GM12878 (cell line): Measurements from ENCODE around the gene TCF7L1. TPM values are rescaled to one million over a fixed set of nuclear protein-coding genes. Genes with fewer than 3 reads are reported as not detected.

Experiments
- ATAC-seq: fragments of 200-7000 bp; cut with Tn5 transposase; 3 replicates; pipeline ENCODE4 v1.9.1; 2020; ENCODE audit warnings: mild to moderate bottlenecking, moderate library complexity
- BruUV-seq: library from RNA; stranded (reverse); fragments of 400-500 nt; replicated peaks from 2 replicates; lab custom pipeline; 2021; lab: Mats Ljungman, UMichigan
- CTCF ChIA-PET: fragments of 300-600 bp; sonication (Branson Sonifier 250); formaldehyde crosslinking; extraction: SDS; loops from one replicate; lab custom pipeline; 2021; ENCODE audit warnings: inconsistent platforms; lab: Yijun Ruan, JAX
- POLR2A ChIA-PET: fragments of 350-600 bp; formaldehyde crosslinking; extraction: SDS; loops from one replicate; lab custom pipeline; 2021; ENCODE audit warnings: inconsistent platforms; lab: Charles Lee
- RAD21 ChIA-PET: fragments of 300-600 bp; sonication (Branson Sonifier 250); formaldehyde crosslinking; loops from one replicate; lab custom pipeline; 2023; ENCODE audit warnings: antibody characterized with exemption; ENCODE audit not compliant: unreplicated experiment; lab: Charles Lee
- SMC1A ChIA-PET: fragments of 300-600 bp; sonication (Branson Sonifier 250); formaldehyde crosslinking; loops from one replicate; lab custom pipeline; 2023; ENCODE audit not compliant: unreplicated experiment, uncharacterized antibody; lab: Charles Lee
- DNase-seq: peaks from one replicate; pipeline ENCODE4 v3.0.0-alpha.2; 2011; ENCODE audit warnings: low read depth, low spot score
- FAIRE-seq: peaks from 3 replicates; lab custom pipeline; 2011; peaks lifted over from hg19 to GRCh38; lab: Jason Lieb, UNC
- H2AFZ ChIP-seq: 2 replicates; pipeline ENCODE4 v1.6.0; 2011; ENCODE audit warnings: low read depth, low read length, control low read depth; ENCODE audit not compliant: control insufficient read depth
- H3K27ac ChIP-seq: 2 replicates; pipeline ENCODE4 v1.5.1; 2011; ENCODE audit warnings: control low read depth; ENCODE audit not compliant: control insufficient read depth, insufficient read depth
- H3K27me3 ChIP-seq, 2 experiments: replicated peaks in 1 of 2; 2 replicates each; pipeline versions ENCODE4 v1.6.0 to v1.6.1; 2011; ENCODE audit warnings: low read length in 1 of 2; ENCODE audit not compliant: control insufficient read depth in 2 of 2, insufficient read depth in 2 of 2
- H3K36me3 ChIP-seq, 2 experiments: 2 replicates each; pipeline ENCODE4 v1.5.1; 2011; ENCODE audit warnings: low read length in 1 of 2; ENCODE audit not compliant: control insufficient read depth in 2 of 2, insufficient read depth in 2 of 2
- H3K4me1 ChIP-seq: 2 replicates; pipeline ENCODE4 v1.6.1; 2011; ENCODE audit warnings: mild to moderate bottlenecking, low read length, moderate library complexity, mixed read lengths; ENCODE audit not compliant: control insufficient read depth, insufficient read depth
- H3K4me2 ChIP-seq: 2 replicates; pipeline ENCODE4 v1.6.0; 2011; ENCODE audit warnings: control low read depth; ENCODE audit not compliant: control insufficient read depth, insufficient read depth
- H3K4me3 ChIP-seq: fragments of 200-600 bp; sonication (generic); 2 replicates; pipeline ENCODE4 v1.5.1; 2016
- H3K79me2 ChIP-seq: 2 replicates; pipeline ENCODE4 v1.6.0; 2011; ENCODE audit warnings: low read length; ENCODE audit not compliant: control insufficient read depth, insufficient read depth
- H3K9ac ChIP-seq: 2 replicates; pipeline ENCODE4 v1.8.0; 2011; ENCODE audit warnings: low read length, control low read depth, mixed read lengths; ENCODE audit not compliant: control insufficient read depth, insufficient read depth
- H3K9me3 ChIP-seq: replicated peaks from 3 replicates; pipeline ENCODE4 v1.5.1; 2011; ENCODE audit warnings: mild to moderate bottlenecking, low read length; ENCODE audit not compliant: control insufficient read depth, insufficient read depth
- H4K20me1 ChIP-seq: 2 replicates; pipeline ENCODE4 v1.6.0; 2011; ENCODE audit not compliant: control insufficient read depth, insufficient read depth
- CHD2 ChIP-seq: IDR thresholded peaks from 2 replicates; pipeline ENCODE4 v1.6.1; 2011; ENCODE audit warnings: low read depth, low read length, improper control_type of control experiment, borderline replicate concordance
- CREM ChIP-seq: IDR thresholded peaks from 2 replicates; pipeline ENCODE4 v1.6.1; 2014; ENCODE audit warnings: antibody characterized with exemption, low read depth
- EP300 ChIP-seq, 2 experiments: fragments of 150-350 bp in 1 of 2; IDR thresholded peaks; 2 replicates each; pipeline ENCODE4 v1.6.1; 2011 to 2012; ENCODE audit warnings: low read depth in 2 of 2, low read length in 2 of 2, borderline replicate concordance in 1 of 2, improper control_type of control experiment in 1 of 2, inconsistent platforms in 1 of 2; ENCODE audit not compliant: control insufficient read depth in 1 of 2
- NR2F1 ChIP-seq: fragments of 450-650 bp; conservative IDR thresholded peaks from 2 replicates; pipeline ENCODE4 v1.6.1; 2017; ENCODE audit warnings: mild to moderate bottlenecking
- SKIL ChIP-seq: fragments of 450-650 bp; IDR thresholded peaks from 2 replicates; pipeline ENCODE4 v1.6.1; 2017; ENCODE audit warnings: mild to moderate bottlenecking, low read depth, inconsistent platforms; ENCODE audit not compliant: poor library complexity, severe bottlenecking
- SMC3 ChIP-seq: IDR thresholded peaks from 2 replicates; pipeline ENCODE4 v1.6.1; 2011; ENCODE audit warnings: low read length, improper control_type of control experiment, borderline replicate concordance
- SP1 ChIP-seq: IDR thresholded peaks from one replicate; pipeline ENCODE4 v1.6.1; 2011; ENCODE audit warnings: low read depth, low read length
- STAT3 ChIP-seq: IDR thresholded peaks from 2 replicates; pipeline ENCODE4 v1.6.1; 2011; ENCODE audit warnings: low read depth, low read length, improper control_type of control experiment
- TBL1XR1 ChIP-seq: IDR thresholded peaks from 2 replicates; pipeline ENCODE4 v1.6.1; 2012; ENCODE audit warnings: low read depth, low read length, improper control_type of control experiment
- WGBS: methylation state at CpG from one replicate; pipeline ENCODE4 v1.1.6; 2016; ENCODE audit warnings: low lambda C conversion rate; ENCODE audit not compliant: insufficient replicate concordance, insufficient coverage; ENCODE audit errors: missing lambda C conversion rate; 5-methylcytosine and 5-hydroxymethylcytosine counted together
- in situ Hi-C: fragments of 300-500 bp; cut with MboI; formaldehyde crosslinking; loops from 9 replicates; pipeline ENCODE4 v1.14.3; 2018; ENCODE audit warnings: mixed read lengths
- intact Hi-C: fragments of 100-400 bp; cut with micrococcal nuclease; formaldehyde crosslinking; loops from one replicate; pipeline ENCODE4 v1.14.2; 2022; ENCODE audit not compliant: unreplicated experiment
- polyA plus RNA-seq, 11 experiments: library from polyadenylated mRNA; depleted of rRNA in 4 of 11; unstranded in 6 of 11; stranded (reverse) in 5 of 11; fragments of >200 nt; fragmentation: Nextera tagmentation in 4 of 11; fragmentation: Illumina TruSeq in 1 of 11; extraction: Ambion mirVana in 4 of 11; extraction: Trizol in 1 of 11; gene quantifications; 1 replicate in 1 of 11; 2 replicates in 10 of 11; pipeline versions ENCODE4 v1.2.1 to v1.2.3, GENCODE V29; 2011 to 2016; ENCODE audit warnings: inconsistent platforms in 2 of 11, missing spikeins in 2 of 11, low read depth in 1 of 11
- total RNA-seq, 4 experiments: library from RNA; depleted of rRNA in 3 of 4; stranded (reverse); fragments of >200 nt in 3 of 4; fragmentation: Illumina TruSeq in 1 of 4; extraction: Trizol in 1 of 4; gene quantifications; 2 replicates each; pipeline versions ENCODE4 v1.2.1 to v1.2.3, GENCODE V29; 2013 to 2021
- TF ChIP-seq, protein P1 (sequence below): fragments of 450-650 bp; IDR thresholded peaks from 2 replicates; pipeline ENCODE4 v1.6.1; 2018; ENCODE audit warnings: borderline replicate concordance, mild to moderate bottlenecking; ENCODE audit not compliant: partially characterized antibody
- TF ChIP-seq, protein P2 (sequence below): fragments of 450-650 bp; IDR thresholded peaks from 2 replicates; pipeline ENCODE4 v1.6.1; 2017; ENCODE audit warnings: antibody characterized with exemption, mild to moderate bottlenecking, moderate library complexity

TCF7L1 gene
- total and polyA plus RNA-seq, 10 of the 15 experiments (the other 5 are each of a cell fraction or from before 2014, with no cell fraction given), result 0.03 to 0.11 (median 0.10) TPM; not detected in 7

- no peak overlapping the region for H3K9ac ChIP-seq
- no peak for DNase-seq
- ATAC-seq, result no peak
- intact Hi-C loops, result no loop called here
- no peak overlapping the region for H3K4me3 ChIP-seq
- no TSS peak for BruUV-seq
- H3K27me3 ChIP-seq, result peaks cover 0 to 2% of the 10 kb centered on the region in 2 experiments; a peak in 3 of 4 replicates
- no peak for FAIRE-seq
- no peaks in the 10 kb centered on the region for H3K4me1 ChIP-seq
- no peak overlapping the region for H2AFZ ChIP-seq
- TF ChIP-seq TBL1XR1, result no peak
- TF ChIP-seq SKIL, result no peak
- TF ChIP-seq CHD2, result no peak
- TF ChIP-seq, protein P1, sequence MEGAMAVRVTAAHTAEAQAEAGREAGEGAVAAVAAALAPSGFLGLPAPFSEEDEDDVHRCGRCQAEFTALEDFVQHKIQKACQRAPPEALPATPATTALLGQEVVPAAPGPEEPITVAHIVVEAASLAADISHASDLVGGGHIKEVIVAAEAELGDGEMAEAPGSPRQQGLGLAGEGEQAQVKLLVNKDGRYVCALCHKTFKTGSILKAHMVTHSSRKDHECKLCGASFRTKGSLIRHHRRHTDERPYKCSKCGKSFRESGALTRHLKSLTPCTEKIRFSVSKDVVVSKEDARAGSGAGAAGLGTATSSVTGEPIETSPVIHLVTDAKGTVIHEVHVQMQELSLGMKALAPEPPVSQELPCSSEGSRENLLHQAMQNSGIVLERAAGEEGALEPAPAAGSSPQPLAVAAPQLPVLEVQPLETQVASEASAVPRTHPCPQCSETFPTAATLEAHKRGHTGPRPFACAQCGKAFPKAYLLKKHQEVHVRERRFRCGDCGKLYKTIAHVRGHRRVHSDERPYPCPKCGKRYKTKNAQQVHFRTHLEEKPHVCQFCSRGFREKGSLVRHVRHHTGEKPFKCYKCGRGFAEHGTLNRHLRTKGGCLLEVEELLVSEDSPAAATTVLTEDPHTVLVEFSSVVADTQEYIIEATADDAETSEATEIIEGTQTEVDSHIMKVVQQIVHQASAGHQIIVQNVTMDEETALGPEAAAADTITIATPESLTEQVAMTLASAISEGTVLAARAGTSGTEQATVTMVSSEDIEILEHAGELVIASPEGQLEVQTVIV, result no peak
- TF ChIP-seq EP300 (IDR thresholded peaks at IDR 0.05; ENCODE audit: borderline replicate concordance in 1 of 2, control insufficient read depth in 1 of 2, low read depth in 2 of 2, low read length in 2 of 2), result no peak
- no peak for TF ChIP-seq SP1
- TF ChIP-seq STAT3, result no peak
- no peak for TF ChIP-seq NR2F1
- TF ChIP-seq SMC3, result no peak
- TF ChIP-seq CREM, result no peak
- TF ChIP-seq, protein P2, sequence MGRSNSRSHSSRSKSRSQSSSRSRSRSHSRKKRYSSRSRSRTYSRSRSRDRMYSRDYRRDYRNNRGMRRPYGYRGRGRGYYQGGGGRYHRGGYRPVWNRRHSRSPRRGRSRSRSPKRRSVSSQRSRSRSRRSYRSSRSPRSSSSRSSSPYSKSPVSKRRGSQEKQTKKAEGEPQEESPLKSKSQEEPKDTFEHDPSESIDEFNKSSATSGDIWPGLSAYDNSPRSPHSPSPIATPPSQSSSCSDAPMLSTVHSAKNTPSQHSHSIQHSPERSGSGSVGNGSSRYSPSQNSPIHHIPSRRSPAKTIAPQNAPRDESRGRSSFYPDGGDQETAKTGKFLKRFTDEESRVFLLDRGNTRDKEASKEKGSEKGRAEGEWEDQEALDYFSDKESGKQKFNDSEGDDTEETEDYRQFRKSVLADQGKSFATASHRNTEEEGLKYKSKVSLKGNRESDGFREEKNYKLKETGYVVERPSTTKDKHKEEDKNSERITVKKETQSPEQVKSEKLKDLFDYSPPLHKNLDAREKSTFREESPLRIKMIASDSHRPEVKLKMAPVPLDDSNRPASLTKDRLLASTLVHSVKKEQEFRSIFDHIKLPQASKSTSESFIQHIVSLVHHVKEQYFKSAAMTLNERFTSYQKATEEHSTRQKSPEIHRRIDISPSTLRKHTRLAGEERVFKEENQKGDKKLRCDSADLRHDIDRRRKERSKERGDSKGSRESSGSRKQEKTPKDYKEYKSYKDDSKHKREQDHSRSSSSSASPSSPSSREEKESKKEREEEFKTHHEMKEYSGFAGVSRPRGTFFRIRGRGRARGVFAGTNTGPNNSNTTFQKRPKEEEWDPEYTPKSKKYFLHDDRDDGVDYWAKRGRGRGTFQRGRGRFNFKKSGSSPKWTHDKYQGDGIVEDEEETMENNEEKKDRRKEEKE, result no peak
- in situ Hi-C loops, result no loop called here
- no peaks in the 10 kb centered on the region for H3K36me3 ChIP-seq
- ChIA-PET POLR2A (no interaction called here), SMC1A (no interaction called here), CTCF (interaction anchor here (0.8 to 1.1 kb wide), 2 partner anchors 20 to 180 kb away, joined by 3 to 4 read pairs; no protein-coding TSS in a partner anchor), RAD21 (interaction anchor here (1.6 kb wide), 1 partner anchor 320 kb away, joined by 4 read pairs; no protein-coding TSS in a partner anchor)
- no peaks in the 10 kb centered on the region for H3K79me2 ChIP-seq
- H3K27ac ChIP-seq, result no peak overlapping the region
- H3K9me3 ChIP-seq, result no peaks in the 10 kb centered on the region
- no peak overlapping the region for H3K4me2 ChIP-seq
- H4K20me1 ChIP-seq, result no peaks in the 10 kb centered on the region
- 28% methylated on average over 5 of the region's 5 CpGs for WGBS
These were observed 113.2 kb downstream of the TCF7L1 start for GRCh38 chr2:85246348-85246747.
